NCI-H345 treated with DMSO at 0.1 percent for 48 hours (cell line): ENCODE results near the gene FMNL2.

Experiments
- DNase-seq: peaks from one replicate; lab custom pipeline; 2025; ENCODE audit not compliant: unreplicated experiment; lab: John Stamatoyannopoulos, UW

The FMNL2 gene

DNA sequence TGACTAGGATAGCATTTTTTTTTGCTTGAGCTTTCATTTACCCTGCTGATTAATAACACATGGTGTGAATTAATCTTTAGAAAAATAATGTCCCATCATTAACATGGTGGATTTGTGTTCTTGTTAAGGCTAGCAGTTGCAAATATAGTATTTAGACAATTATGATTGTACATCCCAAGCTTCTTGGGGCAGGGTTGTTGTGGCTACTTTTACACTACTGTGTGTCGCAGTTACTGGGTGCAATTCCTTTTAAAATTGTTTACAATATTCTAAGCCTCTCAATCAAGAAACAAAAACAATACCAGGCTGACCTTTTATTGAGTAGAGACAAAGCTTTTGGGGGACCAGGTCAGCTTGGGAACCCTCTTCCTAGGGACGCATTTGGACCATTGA lies 2.5 kb downstream of the FMNL2 start:
- DNase-seq, result no peak

DNA sequence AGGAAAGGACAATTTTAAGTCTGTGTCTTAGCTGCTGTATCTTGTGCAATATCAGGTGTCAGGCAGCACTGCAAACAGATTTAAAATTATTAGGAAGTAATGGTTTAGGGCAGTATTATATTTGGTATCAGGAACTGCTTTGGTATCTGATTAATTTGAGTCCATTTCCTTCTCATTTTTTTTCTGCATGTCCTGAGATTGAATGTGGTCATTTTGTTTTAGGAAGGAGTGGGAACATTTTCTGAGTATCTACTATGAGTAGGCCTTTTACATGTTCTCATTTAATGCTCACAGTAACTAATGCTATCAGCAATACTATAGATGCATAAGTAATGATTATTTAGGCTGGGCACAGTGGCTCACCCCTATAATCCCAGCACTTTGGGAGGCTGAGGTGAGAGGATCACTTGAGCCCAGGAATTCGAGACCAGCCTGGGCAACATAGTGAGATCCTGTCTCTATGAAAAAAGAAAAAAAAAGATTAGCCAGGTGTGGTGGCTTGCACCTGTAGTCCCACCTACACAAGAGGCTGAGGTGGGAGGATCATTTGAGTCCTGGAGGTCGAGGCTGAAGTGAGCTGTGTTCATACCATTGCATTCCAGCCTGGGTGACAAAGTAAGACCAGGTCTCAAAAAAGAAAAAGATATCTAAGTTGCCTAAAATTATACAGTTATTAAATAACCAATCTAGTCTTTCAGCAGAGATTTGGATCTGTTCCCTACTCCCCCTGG lies 4.7 kb downstream of the FMNL2 start:
- DNase-seq, result no peak

DNA sequence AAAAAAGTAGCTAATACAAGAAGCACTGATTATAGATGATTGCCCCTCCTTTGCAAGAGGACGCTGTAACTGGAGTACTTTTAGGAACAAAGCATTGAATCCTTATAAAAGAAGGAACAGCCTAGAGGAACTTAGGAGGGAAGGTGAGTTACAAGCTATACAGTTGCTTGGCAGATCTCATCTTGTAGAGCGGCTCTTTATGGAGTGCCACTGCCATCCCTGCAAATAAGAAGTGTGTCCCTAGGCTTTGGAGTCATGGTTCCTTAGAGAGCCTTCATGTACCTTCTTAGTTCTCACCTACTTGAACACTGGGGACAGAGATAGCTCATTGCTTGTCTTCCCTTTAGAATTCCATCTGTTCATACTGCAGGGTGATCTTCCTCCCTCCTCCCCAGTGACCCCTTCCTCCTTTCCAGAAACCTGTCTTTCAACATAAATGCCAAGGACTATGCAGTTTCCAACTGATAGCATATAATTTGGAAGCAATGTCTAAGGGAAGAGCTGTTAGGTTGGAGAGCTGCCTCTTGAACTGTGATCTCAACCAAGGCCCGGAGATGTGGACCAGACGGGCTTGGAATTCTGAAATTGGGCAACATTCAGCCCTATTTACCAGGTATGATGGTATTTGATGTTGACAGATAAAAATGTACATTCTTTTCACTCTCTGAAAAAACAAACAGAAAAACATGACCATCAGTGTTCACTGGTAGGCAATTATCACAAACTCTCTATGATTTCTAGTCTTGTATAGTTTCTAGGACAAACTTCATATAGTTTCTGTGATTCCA lies 7.5 kb downstream of the FMNL2 start:
- DNase-seq, result no peak

DNA sequence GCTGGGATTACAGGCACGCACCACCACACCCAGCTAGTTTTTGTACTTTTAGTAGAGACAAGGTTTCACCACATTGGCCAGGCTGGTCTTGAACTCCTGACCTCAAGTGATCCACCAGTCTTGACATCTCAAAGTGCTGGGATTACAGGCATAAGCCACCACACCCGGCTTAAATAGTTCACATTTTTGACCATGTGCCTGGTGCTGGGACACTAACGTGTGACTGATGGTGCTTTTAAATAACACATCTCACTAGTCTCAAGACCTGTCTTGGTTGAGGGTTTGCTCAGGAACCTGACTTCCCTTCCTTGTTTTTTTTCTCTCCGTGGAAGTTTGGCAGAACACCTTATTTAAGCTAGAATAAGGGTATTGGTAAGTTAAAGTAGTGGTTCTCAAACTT lies 8.5 kb downstream of the FMNL2 start:
- DNase-seq, result no peak

DNA sequence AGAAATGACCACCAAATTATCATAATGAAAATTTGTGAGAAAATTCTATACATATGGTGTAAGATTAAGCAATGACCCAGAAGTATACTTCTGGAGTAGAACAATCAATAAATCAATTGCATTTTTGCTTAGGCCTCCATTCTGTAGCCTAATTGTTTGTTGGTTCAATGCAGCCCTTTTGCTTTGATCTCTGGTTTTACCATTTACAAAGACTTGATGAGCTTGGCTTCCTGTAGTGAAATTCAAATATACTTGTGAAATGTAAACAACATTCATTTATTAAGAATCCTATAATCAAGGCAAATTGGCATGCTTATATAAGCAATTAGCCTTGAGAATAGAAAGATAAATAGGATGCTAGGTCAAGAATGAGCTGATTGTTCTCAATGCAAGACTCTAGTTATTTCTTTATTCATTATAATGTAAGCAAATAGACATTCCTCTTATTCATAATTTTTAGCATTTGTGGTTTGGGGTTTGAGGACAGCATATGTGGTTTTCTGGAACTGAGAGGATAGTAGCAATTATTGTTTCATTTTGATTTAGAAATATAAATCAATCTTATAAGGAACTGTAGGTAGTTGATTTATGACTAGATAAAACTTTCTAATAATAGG lies 9.7 kb downstream of the FMNL2 start:
- no peak for DNase-seq

DNA sequence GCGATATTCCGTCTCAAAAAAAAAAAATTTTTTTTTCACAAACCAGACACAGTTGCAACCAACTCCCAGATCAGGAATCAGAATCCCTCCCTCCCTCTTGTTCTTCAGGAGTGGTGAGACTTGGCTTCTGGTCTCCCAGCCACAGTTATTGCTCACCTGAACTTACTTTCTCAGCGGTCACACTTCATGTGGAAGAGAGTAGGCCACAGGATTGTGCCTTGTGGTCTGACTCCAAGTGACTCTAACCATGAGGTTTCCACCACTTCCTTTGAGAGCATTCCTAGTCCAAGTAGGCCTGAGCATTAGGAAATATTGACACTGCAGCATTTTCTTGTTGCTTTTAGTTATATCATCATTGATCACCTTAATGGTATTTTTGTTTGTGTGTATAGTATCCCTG lies 12.1 kb downstream of the FMNL2 start:
- no peak for DNase-seq

DNA sequence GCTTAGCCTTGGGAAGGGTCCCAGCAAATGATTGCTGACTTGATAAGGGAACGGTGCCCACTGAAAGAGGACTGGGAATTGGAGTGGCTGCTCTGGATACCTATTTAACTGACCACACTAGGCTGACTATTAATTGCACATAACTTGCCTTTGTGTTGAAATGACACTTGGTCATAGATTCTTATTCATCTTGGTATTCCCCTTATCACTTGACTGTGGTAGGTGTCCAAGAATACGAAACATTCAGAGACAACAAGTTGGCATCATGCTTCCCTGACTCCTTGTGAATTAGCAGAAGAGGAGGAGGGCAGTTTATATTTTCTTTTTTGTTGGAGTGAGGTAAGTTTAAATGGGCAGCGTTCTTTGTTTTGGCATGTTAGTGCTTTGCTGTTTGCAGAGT lies 13.4 kb downstream of the FMNL2 start:
- no peak for DNase-seq

DNA sequence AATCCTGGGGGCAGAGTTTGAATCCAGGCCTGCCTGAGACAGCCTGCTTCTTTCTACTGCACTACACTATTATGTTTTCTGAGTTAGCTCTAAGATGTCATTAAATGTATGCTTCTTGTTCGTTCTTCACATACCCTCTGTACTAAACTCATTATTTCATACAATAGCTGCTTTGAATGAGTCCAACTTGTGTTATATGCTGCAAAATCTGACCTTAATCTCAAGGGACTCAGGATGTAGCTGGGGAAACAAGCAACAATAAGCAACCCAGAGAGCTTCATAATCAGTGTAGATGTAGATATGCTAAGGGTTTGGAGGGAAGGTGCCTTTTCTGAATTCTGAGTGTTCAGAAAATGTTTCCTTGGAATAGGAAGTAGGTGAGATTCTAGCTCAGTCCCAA lies 14.4 kb downstream of the FMNL2 start:
- DNase-seq, result no peak

DNA sequence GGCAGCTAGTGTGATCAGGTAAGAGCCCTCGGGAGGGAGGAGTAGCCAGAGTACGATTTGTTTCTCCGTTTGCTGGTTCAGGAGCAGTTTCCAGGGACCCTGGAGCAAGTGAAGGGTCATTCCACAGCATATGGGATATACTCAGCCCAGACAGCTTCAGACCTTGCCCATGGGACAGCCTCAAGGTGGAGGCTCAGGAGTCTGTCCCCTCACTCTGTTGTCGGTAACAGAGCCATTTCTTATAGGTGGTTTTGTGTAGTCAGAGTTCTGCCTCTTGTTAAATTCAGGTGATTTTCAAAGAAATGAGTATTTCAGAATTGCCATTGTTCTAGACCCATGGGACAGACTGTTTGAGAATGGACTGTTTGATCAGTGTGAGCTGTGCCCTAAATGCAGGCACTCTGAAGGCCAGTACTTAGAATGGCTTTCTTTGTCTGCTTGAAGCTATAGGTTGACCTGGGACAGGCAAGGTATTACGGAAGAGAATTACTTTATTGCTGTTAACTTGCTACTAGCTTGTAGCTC lies 15.2 kb downstream of the FMNL2 start:
- DNase-seq, result no peak

DNA sequence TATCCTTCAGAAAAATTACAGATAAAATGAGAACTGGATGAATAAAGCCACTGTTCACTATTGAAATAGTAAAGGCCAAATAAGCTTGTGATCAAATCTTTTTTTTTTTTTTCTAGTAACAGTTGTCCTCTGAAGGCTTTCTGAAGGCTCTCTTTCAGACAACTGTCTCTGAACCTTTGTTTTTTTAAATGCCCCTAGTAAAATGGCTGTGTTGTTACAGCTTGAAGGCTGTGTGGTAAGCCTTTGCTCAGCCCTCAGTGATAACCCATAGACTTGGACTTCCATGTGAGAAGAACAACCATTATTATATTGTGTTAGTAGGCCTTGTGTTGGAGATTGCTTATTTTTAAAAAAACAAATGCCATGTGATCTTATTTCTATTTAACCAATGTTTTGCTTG lies 17.6 kb downstream of the FMNL2 start:
- no peak for DNase-seq

DNA sequence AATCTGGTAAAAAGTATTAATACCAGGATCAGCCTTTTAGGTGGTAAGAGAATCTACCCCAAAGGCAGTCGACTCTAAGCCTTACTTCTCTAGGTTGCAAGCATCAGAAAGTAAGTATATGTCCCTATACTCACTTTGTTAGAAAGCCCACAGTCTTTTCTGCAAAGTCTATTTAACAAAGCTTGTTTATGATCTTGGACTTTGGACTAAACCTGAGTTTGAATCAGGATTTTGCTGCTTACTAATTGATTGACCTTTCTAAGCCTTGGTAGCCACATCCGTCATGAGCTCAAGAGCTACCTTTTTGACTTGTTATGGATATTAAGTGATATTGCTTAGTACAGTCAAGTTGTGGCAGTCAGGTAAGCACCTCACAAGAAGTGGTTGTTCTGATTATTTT lies 18.4 kb downstream of the FMNL2 start:
- DNase-seq, result no peak

DNA sequence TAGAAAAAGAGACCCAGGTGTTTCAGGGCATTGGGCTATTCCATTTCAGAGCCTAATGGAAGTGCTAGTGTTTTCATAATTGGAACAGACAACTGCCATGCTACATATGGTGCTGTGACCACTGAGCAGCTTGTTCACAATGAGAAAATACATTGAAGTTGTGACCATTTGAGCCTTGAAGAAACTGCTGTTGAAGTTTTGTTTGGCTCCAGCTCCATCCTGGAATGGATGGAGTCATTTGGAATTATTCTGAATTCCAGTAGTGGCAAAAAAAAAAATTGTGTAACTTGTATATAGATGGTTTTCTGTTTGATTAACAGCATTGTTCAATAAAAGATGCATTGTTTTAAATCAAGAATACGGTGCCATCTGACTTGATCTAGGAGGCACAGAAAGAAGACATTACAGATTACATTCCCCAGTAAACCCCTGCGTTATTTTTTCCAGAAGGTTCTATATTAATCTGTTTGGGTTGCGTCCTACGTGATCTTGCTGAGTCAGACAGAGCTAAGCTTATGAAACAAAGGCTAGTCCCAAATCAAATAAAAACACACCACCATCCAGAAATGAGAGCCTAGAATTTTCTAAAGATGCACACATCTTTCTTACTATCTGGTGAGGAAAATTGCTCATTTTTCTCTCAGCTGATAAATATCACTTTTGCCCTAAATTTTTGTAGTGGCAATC lies 19.2 kb downstream of the FMNL2 start:
- no peak for DNase-seq

DNA sequence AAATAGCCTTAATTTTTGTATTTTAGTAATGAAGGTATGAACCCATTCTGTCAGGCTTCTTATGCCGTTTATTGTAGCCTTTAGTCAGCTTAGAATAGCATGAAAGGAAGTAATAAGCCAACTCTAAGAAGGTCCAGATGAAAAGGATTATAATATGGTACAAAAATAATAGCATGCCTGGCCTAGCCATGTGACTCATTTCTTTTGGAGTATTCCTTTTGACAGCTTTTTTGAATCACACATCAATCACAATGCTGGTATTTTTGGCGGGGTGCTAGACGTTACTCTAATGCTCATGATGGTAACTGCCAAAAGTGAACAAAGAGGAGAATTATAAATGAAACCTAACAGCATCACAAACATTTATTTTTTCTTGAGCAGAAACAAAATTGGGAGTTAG lies 19.9 kb downstream of the FMNL2 start:
- DNase-seq, result no peak

DNA sequence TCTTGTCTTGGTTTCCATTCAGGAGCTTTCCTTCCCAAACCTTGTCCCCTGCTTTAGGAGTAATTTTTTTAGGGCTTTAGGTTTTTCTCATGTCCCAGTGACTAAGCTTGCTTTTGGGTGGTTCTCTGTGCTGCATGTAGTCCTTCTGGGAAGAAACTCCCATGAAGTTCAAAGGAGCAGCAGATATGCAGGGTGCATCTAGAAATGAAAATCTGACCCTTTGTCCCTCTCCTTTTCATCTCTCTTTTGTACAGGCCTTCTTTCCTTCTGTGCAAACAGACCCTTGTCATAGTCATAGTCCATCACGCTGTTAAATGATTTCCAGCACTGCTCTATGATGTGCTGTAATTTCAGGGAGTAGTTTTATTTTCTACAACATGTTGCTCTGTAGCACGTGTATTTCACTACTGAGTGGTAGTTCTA lies 20.4 kb downstream of the FMNL2 start:
- DNase-seq, result no peak

DNA sequence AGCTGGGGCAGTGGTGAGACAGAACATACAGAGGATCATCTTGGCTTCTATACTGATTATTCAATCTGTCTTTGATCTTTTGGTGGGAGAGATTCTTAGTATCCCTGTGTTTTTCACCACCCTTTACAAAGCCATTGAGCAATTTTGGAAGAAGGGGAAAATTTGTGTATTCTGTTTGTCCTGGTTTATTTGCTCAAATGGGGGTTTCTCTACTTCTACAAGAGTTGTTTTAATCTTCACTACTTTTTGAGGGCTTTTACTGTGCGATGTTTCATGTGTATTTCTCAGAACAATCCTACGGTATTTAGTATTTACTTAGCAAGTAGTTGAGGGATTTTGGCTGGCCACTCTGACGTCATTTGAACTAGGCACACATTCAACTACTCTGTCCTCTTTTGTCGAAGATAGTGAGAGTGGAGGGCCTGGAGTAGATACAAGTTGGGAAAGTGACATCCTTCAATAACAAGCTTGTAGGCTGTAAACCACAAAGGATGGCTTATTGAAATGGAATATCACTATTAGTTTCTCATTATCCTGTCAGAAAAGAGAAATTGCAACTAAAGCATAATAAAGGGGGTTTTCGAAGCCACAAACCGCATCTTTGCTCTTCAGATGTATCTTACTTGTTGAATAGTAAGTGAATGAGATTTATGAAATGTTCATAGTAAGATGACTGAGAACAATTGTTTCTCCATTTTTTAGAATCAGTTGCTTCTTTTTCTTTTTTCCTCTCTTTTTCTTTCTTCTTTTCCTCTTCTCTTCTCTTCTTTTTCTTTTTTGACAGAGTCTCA lies 24.8 kb downstream of the FMNL2 start:
- no peak for DNase-seq

DNA sequence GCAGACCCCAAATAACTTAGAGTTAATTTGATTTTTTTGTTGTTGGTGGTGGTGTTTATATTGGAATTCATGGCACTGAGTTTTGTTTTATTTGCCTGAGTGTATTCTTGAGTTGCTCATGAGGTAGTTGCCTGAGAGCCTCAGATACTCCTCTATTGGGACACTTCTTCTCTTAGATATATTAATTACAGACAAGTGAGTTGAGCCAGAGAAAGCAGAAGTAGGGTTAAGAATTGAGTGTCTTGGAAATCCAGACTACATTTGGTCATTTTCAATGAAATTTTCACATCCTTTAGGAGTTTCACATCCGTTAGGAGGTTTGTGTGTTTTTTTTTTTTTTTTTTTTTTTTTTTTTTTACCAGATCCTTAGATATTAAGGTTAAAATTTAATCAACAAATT lies 29.0 kb downstream of the FMNL2 start:
- DNase-seq, result no peak

DNA sequence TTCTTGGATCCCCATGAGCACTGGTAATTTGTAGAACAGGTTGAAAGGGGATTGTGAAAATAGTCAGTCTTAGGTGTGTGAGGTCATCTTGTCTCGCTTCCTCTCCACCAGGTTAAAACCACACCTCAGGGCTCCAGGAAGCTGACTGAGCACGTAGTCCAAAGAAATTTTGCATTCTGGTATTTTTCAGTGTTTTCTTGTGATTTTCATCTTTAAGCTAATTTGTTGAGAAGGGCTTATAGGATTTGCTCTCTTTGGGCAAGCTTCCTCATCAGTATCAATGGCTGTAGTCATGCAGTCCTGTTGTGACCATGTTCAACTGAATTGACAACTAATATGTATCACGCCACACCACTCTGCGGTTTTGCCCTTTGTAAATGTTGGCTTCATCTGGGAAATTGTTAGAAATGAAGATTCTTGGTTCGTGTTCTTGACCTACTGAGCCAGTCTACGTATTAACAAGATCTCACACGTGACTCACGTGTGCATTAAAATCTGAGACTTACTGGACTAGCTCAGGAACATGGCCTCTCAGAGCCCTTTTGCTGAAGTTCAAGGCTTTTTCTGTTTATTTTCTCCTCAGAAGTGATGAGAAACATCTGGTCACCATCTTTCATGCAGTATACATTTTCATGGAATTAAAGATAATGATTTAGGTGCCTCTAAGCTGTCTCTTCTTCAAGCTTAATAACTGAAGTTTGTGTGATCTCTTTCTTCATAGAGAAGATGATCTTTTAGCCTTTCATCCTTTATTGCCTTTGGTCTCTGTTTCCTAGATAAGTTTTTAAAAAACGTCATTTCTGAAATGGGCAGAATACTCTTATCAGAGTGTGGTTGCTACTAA lies 32.8 kb downstream of the FMNL2 start:
- DNase-seq, result no peak

DNA sequence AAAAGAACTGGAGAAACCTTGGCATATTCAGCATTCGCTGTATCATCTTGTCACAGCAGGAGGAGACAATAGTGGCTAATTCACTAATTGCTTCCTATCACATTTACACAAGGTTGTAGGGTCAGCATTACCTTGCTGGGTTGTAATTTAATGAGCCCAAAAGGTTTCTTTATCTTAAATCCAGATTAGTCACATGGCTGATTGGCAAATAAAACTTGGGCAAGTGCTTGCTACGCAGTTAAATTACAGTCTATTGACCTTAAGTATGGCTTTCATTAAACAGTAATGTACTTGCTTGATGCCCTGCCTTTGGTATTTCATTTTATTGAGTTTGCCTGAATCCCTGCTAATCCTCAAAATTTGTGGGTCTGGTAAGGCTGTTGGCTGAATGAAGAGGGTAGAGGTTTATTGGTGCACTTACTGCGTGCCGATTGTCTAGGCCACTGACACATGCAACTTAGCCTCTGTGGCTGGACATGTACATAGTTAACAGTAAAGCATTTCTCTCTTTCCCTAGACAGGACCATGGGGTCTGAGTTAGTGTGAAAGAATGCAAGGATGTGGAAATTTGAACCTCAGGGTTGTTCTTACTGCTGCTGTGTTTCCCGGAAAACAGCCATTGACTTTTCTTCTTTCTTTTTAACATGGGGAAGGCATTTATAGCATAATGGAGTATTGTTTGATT lies 34.3 kb downstream of the FMNL2 start:
- no peak for DNase-seq

DNA sequence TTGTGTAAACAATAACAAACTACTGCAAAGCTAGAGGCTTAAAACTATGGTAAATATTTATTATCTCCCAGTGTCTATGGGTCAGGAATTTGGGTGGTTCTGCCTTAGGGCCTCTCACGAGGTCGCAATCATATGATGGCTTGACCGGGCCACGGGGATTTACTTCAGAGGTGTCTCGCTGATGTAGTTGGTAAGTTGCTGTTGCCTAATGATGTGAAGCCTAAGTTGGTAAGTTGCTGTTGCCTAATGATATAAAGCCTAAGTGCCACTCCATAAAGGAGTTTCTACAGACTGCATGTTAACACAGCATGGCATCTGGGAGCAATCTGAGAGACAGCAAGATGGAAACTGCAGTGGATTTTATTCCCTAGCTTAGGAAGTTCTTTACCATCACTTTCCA lies 35.8 kb downstream of the FMNL2 start:
- no peak for DNase-seq
